Stimulated activated naive CD8-positive, alpha-beta T cell treated with anti-CD3 and anti-CD28 coated beads, Interleukin-15, Interleukin-2, amounts not matched to agents 100 U/mL and 50 U/mL, for 24 hours (primary cell): ENCODE results near the gene FAM227B.
"Not testable (repeated sequence)": the region's sequence is repeated elsewhere in the genome, so short reads cannot be mapped to it uniquely, and the experiment has no call there.

ENCODE experiments used
- ATAC-seq: fragments of 150-1000 bp; cut with Tn5 transposase; one replicate; pipeline ENCODE4 v1.10.0; 2021
- DNase-seq: peaks from one replicate; pipeline ENCODE4 v3.0.0; 2021

Gene FAM227B, protein sequence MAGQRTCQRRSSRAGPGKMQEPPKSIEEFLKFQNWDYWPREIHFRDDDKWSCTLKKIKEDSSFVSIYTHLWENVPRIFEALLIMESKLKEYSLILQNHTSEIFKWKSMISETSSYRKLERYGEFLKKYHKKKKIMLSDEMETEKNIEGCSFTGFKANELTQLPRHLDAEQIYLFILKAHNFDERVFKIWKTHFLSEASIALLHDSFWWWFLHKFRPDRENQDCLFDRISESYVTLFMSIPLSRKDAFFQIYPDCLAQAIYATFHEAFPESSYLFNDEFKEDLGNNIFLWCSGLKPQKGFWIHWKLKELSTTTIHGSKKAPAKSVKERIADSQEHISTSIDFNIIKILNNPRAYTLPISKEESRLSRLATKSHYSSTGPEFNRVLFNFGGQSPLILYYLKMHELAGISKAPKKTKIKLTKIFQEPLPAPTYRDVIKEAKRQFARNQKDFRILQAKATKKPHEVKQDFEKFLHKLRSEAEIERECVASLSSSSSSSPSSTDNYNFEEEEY

DNA sequence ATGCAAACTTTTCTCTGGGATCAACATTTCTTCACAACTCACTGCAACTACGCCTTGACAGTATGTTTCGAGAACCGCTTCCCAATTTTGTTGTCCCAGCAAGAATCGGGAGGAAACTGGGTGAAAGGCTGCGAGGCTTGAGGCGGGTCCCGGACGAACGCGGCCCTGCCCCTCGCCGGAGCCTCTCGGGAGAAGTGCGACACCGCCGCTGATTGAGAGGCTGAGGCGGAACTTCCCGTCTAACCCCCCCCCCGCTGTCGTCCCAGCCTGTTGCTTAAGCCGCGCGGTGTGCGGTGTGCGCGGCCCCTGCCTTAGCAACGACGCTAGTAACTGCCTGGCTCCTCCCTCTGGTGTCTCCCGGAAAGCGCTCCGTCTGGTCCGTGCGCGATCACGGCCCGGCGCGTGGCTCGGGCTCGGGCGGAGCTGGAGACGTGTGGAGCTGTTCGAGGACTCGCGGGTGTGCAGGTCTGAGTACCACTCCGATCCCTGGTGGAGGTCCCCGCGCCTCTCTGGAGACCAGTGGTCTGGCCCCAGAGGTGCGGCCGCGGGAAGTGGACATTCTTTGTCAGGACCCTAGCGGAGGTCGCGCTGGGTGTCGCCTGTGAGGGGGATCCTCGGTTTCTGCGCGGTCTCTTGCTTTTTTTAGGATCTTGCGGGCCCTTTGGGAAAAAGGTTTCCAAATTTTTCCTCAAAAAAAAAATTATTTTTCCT lies at the start of gene FAM227B, which contains the start of gene DTWD1:
Gene FAM227B, minus strand, starts transcription at position 161 of the 711 bp plus-strand sequence. CDS start 5,647 bp downstream, outside the sequence.
Gene DTWD1, plus strand, starts transcription at position 391 of the 711 bp plus-strand sequence. CDS start 4,120 bp downstream, outside the sequence.
- DNase-seq (peak; percentile 89), ATAC-seq (peak; percentile 100)

DNA sequence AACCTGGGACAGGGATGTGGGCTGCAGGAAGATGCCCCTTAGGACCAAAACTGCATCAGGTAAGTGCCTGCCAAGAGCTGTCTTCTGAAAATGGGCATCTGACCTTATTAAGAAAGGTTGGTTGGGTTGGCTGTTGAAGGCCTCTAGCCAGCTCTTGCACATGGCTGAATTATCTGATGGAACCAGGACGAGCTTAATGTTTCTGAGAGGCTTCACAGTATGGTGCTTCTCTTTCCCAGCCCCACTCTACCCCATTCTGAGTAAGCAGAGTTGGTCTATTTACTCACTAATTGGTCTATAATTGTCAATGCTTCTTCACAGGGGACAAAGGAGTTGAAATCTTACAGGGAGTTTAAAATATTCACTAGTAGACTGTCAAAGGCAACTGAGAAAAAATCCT lies 48.7 kb upstream of the FAM227B start:
- no peak for ATAC-seq
- no peak for DNase-seq

GRCh38 chr15:49666486-49666885 lies 45.9 kb upstream of the FAM227B start:
- not testable (repeated sequence) for DNase-seq, ATAC-seq

DNA sequence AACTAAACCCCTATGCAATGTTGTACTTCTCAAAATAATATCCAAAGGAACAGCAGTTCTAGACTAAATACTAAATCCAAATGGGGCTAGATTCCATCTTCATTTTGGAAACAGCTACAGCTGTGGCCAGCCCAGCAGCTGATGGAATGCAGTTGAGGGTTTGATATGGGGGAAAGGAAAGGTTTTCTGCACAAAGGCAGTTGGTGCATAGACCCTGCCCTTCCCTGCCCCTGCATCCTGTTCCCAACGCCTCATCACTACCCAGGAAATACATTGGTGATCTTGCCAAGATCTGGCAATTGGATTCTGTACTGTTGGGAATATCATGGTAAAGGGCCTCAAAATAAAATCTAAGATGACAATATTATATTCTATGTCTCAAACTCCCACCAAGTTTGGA lies 44.1 kb upstream of the FAM227B start:
- no peak for DNase-seq
- ATAC-seq = no peak

GRCh38 chr15:49656734-49657133 lies 36.1 kb upstream of the FAM227B start:
- DNase-seq (no peak), ATAC-seq (no peak)

GRCh38 chr15:49652922-49653321 lies 32.3 kb upstream of the FAM227B start:
- DNase-seq = no peak
- no peak for ATAC-seq

DNA sequence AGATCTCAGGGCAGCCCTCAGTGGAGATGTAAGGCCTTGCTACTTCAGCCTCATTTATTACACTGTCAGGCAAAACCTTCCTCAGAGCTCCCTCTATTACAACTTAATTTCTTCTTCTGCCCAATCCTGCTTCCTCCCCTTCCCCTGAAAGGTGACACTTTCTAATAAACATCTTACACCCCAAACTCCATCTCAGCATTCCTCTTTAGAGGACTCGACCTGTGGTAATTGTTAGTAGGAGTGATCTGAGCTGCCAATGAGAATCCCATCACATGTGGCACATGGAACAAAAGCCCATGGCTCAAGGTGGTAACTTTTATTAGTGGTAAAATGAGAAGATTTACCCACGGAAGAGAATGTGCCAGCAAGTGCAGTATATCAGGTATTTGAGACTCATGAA lies 30.1 kb upstream of the FAM227B start:
- ATAC-seq = no peak

DNA sequence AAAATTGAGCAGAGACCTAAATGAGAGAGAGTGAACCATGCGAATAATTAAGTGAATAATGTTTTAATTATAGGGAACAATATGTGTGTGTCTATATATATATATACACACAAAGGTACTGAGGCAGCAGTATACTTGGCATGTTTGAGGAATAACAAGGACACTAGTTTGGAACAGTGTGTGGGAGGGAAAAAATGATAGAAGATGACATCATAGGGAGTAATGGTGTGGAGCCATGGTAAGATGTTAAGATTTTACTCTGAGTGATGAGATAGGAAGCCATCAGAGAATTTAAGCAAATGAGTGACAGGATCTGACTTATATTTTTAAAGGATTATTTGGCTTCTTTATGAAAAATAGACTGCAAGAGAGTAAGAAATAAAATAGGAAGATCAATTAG lies 29.4 kb upstream of the FAM227B start:
- ATAC-seq (no peak), DNase-seq (no peak)

More for the DNA sequence above, 30.1 kb upstream of the FAM227B start:
- DNase-seq = no peak

GRCh38 chr15:49646891-49647290 lies 26.3 kb upstream of the FAM227B start:
- ATAC-seq (no peak), DNase-seq (no peak)

DNA sequence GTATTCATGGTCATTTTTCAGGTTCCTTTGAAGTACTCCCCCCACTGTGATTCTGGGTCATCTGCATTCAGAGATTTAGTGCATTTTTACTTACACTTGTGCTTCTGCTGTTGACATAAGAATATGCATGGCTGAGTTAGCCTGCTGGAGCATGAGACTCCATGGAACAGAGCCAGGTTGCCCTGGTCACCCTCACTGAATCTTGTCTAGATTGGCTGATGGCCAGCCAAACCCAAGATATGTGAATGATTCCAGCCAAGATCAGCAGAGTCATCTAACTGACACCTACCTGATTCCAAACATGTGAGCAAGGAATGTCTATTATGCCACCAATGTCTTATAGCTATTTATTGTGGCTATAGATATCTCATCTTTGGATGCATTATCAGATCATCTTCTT lies 25.3 kb upstream of the FAM227B start:
- DNase-seq = no peak
- ATAC-seq = no peak

GRCh38 chr15:49645277-49645676 lies 24.7 kb upstream of the FAM227B start:
- DNase-seq (no peak), ATAC-seq (no peak)

DNA sequence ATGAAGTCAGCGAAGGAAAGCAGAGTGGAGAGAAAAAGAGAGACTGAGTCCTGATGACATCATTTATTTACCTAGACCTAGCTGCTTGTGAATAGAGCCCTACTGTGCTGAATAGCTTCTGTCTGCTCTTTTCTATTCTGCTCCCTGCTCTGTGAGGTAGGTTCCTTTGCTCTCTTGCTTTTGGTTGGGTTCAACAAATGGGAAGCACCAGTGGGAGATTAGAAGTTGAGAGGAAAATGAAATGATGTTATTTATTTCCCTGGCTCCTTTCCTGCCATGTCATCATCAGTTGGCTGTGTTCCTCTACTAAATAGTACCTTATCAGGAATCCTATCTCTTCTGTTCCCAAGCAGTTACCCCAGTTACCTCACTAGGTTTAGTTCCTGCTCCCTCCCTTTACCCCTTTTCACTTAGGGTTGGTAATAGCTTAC lies 23.8 kb upstream of the FAM227B start:
- ATAC-seq (no peak), DNase-seq (no peak)

DNA sequence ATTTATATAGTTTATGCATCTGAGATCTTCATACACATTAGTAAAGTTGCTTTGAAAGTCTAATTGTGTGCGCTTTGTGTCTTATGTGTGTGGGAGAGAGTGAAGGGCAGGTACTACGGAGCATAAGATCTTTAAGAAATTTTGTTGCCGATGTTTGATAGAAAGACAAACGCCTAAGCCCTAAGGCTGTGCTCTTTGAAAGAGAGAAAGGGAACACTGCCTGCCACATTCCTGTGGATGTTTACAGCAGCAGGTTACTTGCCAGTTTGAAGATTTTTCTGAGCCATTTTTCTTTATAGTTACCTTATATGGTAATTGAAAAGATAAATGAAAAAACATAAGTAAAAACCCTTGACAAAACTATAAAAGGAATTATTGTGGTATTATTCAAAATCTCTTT lies 17.2 kb upstream of the FAM227B start:
- DNase-seq = no peak
- ATAC-seq = no peak

DNA sequence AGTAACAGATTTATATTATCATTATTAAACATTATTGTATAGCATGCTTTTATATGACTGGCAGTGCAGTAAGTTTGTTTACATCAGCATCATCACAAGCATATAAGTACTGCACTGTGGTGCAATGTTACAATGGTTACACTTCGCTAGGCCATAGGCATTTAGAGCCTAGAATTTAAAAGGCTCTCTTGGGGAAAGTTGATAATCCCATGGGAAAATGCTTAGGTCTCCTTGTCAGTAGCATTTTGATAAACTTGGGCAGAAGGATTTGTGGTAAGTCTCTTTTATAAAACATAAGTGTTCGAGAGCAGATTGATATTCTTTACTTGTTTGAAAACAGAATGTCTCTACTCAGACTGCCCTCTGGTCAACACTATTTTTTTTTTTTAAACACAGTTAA lies 7.8 kb upstream of the FAM227B start:
- no peak for ATAC-seq
- no peak for DNase-seq

DNA sequence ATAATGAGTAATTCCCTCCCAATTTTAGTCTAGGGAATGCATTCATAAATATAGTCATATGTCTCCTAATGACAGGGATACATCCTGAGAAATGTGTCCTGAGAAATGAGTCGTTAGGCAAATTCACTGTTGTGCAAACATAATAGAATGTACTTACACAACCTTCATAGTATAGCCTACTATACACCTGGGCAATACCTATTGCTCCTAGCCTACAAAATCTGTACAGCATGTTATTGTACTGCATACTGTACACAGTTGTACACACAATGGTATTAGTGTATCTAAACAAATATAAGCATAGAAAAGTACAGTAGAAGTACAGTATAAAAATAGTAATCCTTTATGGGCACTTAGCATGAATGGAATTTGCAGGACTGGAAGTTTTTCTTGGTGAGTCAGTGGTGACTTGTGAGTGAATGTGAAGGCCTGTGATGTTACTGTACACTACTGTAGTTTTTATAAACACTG lies 6.8 kb upstream of the FAM227B start:
- no peak for DNase-seq
- ATAC-seq = no peak

DNA sequence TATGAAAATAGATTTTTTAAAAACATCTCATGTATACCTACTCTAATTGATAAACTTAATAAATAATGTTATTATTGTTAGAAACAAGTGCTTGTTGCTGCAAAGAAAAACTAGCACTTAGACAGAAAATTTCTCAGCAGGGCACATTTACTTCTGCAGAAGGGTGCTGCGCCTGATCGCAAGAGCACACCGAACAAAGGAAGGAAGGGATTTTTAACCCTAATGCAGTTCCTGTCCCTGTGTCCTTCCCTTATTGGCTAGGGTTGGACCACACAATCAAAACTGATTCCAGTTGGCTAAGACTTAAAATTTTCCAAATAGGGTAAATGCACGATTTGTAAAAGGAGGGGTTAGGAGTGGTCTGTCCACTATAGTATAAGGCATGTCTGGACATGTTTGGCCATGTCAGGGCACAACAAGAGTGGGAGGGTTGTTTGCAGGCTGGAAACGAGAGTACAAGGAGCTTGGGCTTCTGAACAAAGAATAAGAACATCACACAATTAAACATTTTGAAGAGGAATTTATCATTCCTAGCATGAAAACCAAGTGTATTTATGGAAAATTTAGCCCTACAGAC lies 4.9 kb upstream of the FAM227B start:
- no peak for DNase-seq
- ATAC-seq = no peak

DNA sequence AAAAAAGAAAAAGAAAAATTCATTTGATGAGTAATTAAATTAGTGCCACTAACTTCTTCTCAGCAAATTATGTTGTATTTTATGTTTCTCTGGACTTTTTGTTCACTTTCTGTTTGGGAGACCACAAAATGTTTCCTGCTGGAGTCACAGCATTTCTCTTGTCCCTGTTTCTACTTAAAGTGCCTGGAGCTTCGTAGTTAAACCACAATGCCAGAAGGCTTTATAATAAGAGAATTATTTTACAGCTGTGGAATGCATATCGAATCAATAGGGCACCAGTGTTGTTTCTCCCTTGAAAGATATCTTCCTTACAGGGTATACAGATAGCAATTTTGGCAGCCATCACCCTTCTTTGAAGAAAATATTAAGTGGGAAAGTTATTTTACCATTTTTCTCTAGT lies 3.4 kb upstream of the FAM227B start:
- ATAC-seq = no peak
- no peak for DNase-seq

DNA sequence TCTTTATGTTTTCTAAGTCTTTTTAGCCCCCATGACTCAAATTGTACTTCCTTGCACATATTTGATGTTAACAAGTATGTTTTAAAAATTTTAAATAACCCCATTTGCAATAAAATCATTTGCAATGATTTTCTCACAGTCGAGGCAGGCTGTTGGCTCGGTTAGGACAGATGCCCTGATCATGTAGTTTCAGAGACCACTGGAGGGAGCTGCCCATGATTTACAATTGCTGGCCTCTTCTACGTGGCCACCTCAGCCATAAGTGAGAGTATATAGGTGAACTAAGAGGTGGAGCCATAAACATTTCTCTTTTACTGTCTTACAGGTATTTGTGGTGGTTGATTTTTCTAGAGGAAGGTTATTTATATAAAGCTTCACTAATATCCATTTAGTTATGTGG lies 1.9 kb upstream of the FAM227B start:
- DNase-seq (no peak), ATAC-seq (no peak)

GRCh38 chr15:49621887-49622286 lies 1.3 kb upstream of the FAM227B start:
- no peak for DNase-seq
- ATAC-seq = no peak

DNA sequence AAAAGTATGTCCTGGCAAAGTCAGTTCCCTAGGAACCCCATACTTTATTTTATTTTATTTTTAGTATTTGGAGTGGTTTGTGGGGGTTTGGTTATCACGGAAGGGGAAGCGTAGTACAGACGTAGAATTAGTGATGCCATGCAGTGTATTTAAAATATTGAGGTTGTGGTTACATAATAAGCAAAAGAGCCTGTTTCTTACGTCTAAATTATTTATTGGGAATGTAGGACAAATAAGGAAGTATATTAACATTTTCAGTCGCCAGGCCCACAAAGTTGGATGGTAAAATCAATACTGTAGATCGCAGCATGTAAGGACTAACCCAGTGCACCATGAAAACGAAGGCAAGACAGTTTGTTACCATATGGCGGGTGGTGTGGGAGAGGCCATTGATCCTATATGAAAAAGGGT lies 788 bp upstream of the FAM227B start:
- no peak for ATAC-seq
- DNase-seq = no peak

GRCh38 chr15:49620199-49620598 lies 419 bp downstream of the FAM227B start:
- ATAC-seq = no peak
- DNase-seq = no peak

DNA sequence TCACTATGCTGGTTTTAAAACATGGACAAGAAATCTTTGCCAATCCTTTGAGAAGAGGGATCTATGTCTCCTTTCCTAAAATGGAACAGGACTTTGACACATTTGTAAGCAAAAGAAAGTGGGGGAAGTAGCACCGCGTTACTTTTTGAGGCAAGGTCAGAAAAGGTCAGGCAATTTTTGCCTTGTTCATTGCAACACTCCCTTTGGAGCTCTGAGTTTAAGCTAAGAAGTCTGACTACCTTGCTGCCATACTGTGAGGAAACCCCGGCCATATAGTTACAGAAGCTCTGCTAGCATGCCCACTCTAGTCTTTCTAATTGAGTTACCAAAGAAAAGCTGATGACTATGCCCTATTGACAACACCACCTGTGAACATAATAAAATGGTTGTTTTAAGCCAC lies 1.4 kb downstream of the FAM227B start:
- no peak for ATAC-seq
- no peak for DNase-seq

- ATAC-seq, DNase-seq: not testable (repeated sequence)
Observed at GRCh38 chr15:49612240-49612639, 8.4 kb downstream of the FAM227B start.
